A673 (cell line): ENCODE data around the gene ERI2.

ENCODE experiments used
- CTCF ChIP-seq: fragments of 300-800, 200-600 bp; sonication (generic); conservative IDR thresholded peaks from 2 replicates; pipeline ENCODE4 v1.5.1; 2017; ENCODE audit warnings: low read depth, mild to moderate bottlenecking, antibody characterized with exemption, low read length, moderate library complexity, mixed read lengths
- EZH2 ChIP-seq: fragments of 200-600 bp; sonication (generic); IDR thresholded peaks from 2 replicates; pipeline ENCODE4 v1.6.1; 2017; ENCODE audit warnings: borderline replicate concordance, low read depth, mild to moderate bottlenecking, mixed read lengths, antibody characterized with exemption, low read length; ENCODE audit not compliant: poor library complexity, severe bottlenecking

DNA sequence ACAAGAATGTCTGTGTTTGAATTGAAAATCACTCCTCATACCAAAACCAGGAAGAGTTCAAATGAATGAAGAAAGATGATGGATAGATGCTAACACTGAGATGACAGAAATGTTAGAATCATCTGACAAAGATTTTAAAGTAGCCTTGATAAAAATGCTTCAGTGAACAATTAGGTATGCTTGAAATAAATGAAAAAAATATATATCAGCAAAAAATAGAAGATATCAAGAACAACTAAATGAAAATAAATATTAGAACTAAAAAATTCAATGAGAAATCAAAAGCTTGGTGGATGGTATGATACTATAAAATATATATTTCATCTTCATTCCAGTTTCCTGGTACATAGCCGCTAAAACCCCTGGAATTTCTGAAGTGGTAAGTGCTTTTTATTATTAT is 51.0 kb downstream of the ERI2 start:
- TF ChIP-seq CTCF, result no peak
- TF ChIP-seq EZH2, result no peak
